ENCODE results near the gene ZNF488.

DNA sequence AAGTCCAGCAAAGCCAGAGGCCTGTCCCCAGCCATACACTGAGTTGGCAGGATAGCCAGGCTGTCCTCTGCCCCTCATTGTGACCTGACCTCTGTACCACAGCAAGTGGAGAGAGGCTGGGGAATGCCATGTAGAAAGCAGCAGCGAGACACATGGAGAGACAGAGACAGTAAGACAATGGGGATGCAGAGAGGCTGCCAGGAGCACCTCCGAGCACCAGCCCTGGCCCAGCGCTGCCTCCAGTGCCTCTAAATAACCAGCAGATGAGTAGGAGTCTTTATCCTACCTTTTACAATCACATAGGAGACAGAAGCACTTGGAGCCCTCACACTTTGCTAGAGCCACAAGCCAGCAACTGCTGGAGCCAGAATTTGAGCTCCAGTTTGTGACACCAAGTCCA is 53.7 kb downstream of the ZNF488 start:
- TF ChIP-seq CTCF (IDR thresholded peaks at IDR 0.05; ENCODE audit: poor library complexity, severe bottlenecking): no peak
- no peak for TF ChIP-seq EZH2 (IDR thresholded peaks at IDR 0.05; ENCODE audit: borderline replicate concordance, insufficient read depth, low read length, poor library complexity, severe bottlenecking)
- TF ChIP-seq EP300 (conservative IDR thresholded peaks at IDR 0.05; ENCODE audit: poor library complexity, severe bottlenecking): no peak

Data from neural cell (in vitro differentiated cells).